ACC112 (cell line): Measurements from ENCODE around the gene RXRA.

Experiments
- H2AFZ ChIP-seq: fragments of 200-600 bp; sonication (generic); one replicate; pipeline ENCODE4 v1.6.0; 2017; ENCODE audit warnings: antibody characterized with exemption, low read length; ENCODE audit not compliant: unreplicated experiment
- H3K27ac ChIP-seq: fragments of 200-600 bp; sonication (generic); 2 replicates; pipeline ENCODE4 v1.5.1; 2014; ENCODE audit warnings: low read depth, mild to moderate bottlenecking, antibody characterized with exemption, low read length, moderate library complexity
- H3K27me3 ChIP-seq: fragments of 200-600 bp; sonication (generic); 2 replicates; pipeline ENCODE4 v1.6.1; 2014; ENCODE audit warnings: mild to moderate bottlenecking, antibody characterized with exemption, low read length, moderate library complexity, mixed read lengths; ENCODE audit not compliant: insufficient read depth
- H3K36me3 ChIP-seq: fragments of 200-600 bp; sonication (generic); 2 replicates; pipeline ENCODE4 v1.6.1; 2016; ENCODE audit warnings: mild to moderate bottlenecking, antibody characterized with exemption, low read length, moderate library complexity, mixed read lengths; ENCODE audit not compliant: insufficient read depth
- H3K4me1 ChIP-seq: fragments of 200-600 bp; sonication (generic); one replicate; pipeline ENCODE4 v1.6.1; 2016; ENCODE audit warnings: low read length, mixed read lengths; ENCODE audit not compliant: insufficient read depth, unreplicated experiment, control insufficient read depth
- H3K4me3 ChIP-seq: fragments of 200-600 bp; sonication (generic); 2 replicates; pipeline ENCODE4 v1.5.1; 2014; ENCODE audit warnings: mild to moderate bottlenecking, low read depth, low read length
- H3K79me2 ChIP-seq: fragments of 200-600 bp; sonication (generic); one replicate; pipeline ENCODE4 v1.6.0; 2016; ENCODE audit warnings: low read length; ENCODE audit not compliant: control insufficient read depth, unreplicated experiment, insufficient read depth

RXRA gene

GRCh38 chr9:134439368-134439784, 113.1 kb downstream of the RXRA start:
- Histone ChIP-seq H3K27me3 (no peaks in the 10 kb centered on the region; the same call in 1 of the 2 replicates), H2AFZ (no peak overlapping the region), H3K36me3 (peaks cover 7% of the 10 kb centered on the region; the same call in 1 of the 2 replicates), H3K27ac (no peak overlapping the region), H3K4me3 (no peak overlapping the region), H3K4me1 (peaks cover 30% of the 10 kb centered on the region), H3K79me2 (no peaks in the 10 kb centered on the region)

GRCh38 chr9:134440636-134441226, 114.5 kb downstream of the RXRA start:
- no peak overlapping the region for H2AFZ ChIP-seq
- H3K79me2 ChIP-seq: no peaks in the 10 kb centered on the region
- no peaks in the 10 kb centered on the region; the same call in 1 of the 2 replicates for H3K27me3 ChIP-seq
- peaks cover 22% of the 10 kb centered on the region for H3K4me1 ChIP-seq
- H3K27ac ChIP-seq: no peak overlapping the region
- H3K4me3 ChIP-seq: no peak overlapping the region
- peaks cover 5% of the 10 kb centered on the region; the same call in 1 of the 2 replicates for H3K36me3 ChIP-seq

GRCh38 chr9:134441227-134442084, 115.2 kb downstream of the RXRA start:
- H3K79me2 ChIP-seq: no peaks in the 10 kb centered on the region
- no peak overlapping the region for H2AFZ ChIP-seq
- no peak overlapping the region for H3K4me3 ChIP-seq
- H3K36me3 ChIP-seq: peaks cover 2% of the 10 kb centered on the region; the same call in 1 of the 2 replicates
- peaks cover 20% of the 10 kb centered on the region for H3K4me1 ChIP-seq
- no peaks in the 10 kb centered on the region; the same call in 1 of the 2 replicates for H3K27me3 ChIP-seq
- H3K27ac ChIP-seq: no peak overlapping the region

GRCh38 chr9:134442085-134442474, 115.8 kb downstream of the RXRA start:
- Histone ChIP-seq H3K79me2 (no peaks in the 10 kb centered on the region), H3K27ac (no peak overlapping the region), H3K4me3 (no peak overlapping the region), H3K36me3 (no peaks in the 10 kb centered on the region), H3K27me3 (no peaks in the 10 kb centered on the region; the same call in 1 of the 2 replicates), H2AFZ (no peak overlapping the region), H3K4me1 (peaks cover 20% of the 10 kb centered on the region)

- no peak overlapping the region for H3K4me3 ChIP-seq
- no peak overlapping the region for H3K27ac ChIP-seq
- no peaks in the 10 kb centered on the region for H3K36me3 ChIP-seq
- H3K79me2 ChIP-seq: no peaks in the 10 kb centered on the region
- peaks cover 20% of the 10 kb centered on the region for H3K4me1 ChIP-seq
- no peaks in the 10 kb centered on the region; the same call in 1 of the 2 replicates for H3K27me3 ChIP-seq
- H2AFZ ChIP-seq: no peak overlapping the region
These were observed 116.4 kb downstream of the RXRA start for GRCh38 chr9:134442486-134443173.

- H3K4me3 ChIP-seq: no peak overlapping the region
- no peak overlapping the region for H3K27ac ChIP-seq
- no peaks in the 10 kb centered on the region for H3K36me3 ChIP-seq
- H3K27me3 ChIP-seq: no peaks in the 10 kb centered on the region; the same call in 1 of the 2 replicates
- no peaks in the 10 kb centered on the region for H3K79me2 ChIP-seq
- no peak overlapping the region for H2AFZ ChIP-seq
- peaks cover 20% of the 10 kb centered on the region for H3K4me1 ChIP-seq
These were observed 117.2 kb downstream of the RXRA start for GRCh38 chr9:134443174-134444037.

- Histone ChIP-seq H3K4me3 (no peak overlapping the region), H2AFZ (no peak overlapping the region), H3K27ac (no peak overlapping the region), H3K79me2 (no peaks in the 10 kb centered on the region), H3K36me3 (no peaks in the 10 kb centered on the region), H3K27me3 (no peaks in the 10 kb centered on the region; the same call in 1 of the 2 replicates), H3K4me1 (peaks cover 20% of the 10 kb centered on the region)
These were observed 117.7 kb downstream of the RXRA start for GRCh38 chr9:134444038-134444315.

GRCh38 chr9:134445000-134445399, 118.7 kb downstream of the RXRA start:
- Histone ChIP-seq H2AFZ (no peak overlapping the region), H3K27ac (no peak overlapping the region), H3K79me2 (no peaks in the 10 kb centered on the region), H3K4me3 (no peak overlapping the region), H3K4me1 (peaks cover 24% of the 10 kb centered on the region), H3K36me3 (no peaks in the 10 kb centered on the region), H3K27me3 (no peaks in the 10 kb centered on the region; the same call in 1 of the 2 replicates)

GRCh38 chr9:134449180-134449916, 123.1 kb downstream of the RXRA start:
- H2AFZ ChIP-seq: no peak overlapping the region
- H3K4me1 ChIP-seq: peaks cover 8% of the 10 kb centered on the region
- H3K4me3 ChIP-seq: peak overlapping the region; percentile 46; the same call in 1 of the 2 replicates
- H3K27me3 ChIP-seq: no peaks in the 10 kb centered on the region
- H3K36me3 ChIP-seq: no peaks in the 10 kb centered on the region
- no peak overlapping the region for H3K27ac ChIP-seq
- no peaks in the 10 kb centered on the region for H3K79me2 ChIP-seq
